ENCODE results near the gene GSX1.

GRCh38 chr13:27793507-27794367 is 1.5 kb downstream of the GSX1 start:
- no peak for TF ChIP-seq GATA2 (IDR thresholded peaks at IDR 0.05; ENCODE audit: low read depth, low read length)
- no peak for TF ChIP-seq GATA3 (IDR thresholded peaks at IDR 0.05; ENCODE audit: low read depth, low read length)

Data from SH-SY5Y (cell line).